ENCODE data around the gene TMEM108.

- TF ChIP-seq CTCF (IDR thresholded peaks at IDR 0.05) (no peak), POLR2A (IDR thresholded peaks at IDR 0.05) (no peak)
Measured at GRCh38 chr3:133125802-133126201, 87.6 kb downstream of the TMEM108 start.
